Endothelial cell of hepatic sinusoid (primary cell): ENCODE measurements around the gene TRAPPC12.

Source experiments
- in situ Hi-C: cut with HindIII; loops from 2 replicates; pipeline ENCODE4 v1.10.0; 2017; ENCODE audit warnings: low sequenced_read_pairs

Gene TRAPPC12

DNA sequence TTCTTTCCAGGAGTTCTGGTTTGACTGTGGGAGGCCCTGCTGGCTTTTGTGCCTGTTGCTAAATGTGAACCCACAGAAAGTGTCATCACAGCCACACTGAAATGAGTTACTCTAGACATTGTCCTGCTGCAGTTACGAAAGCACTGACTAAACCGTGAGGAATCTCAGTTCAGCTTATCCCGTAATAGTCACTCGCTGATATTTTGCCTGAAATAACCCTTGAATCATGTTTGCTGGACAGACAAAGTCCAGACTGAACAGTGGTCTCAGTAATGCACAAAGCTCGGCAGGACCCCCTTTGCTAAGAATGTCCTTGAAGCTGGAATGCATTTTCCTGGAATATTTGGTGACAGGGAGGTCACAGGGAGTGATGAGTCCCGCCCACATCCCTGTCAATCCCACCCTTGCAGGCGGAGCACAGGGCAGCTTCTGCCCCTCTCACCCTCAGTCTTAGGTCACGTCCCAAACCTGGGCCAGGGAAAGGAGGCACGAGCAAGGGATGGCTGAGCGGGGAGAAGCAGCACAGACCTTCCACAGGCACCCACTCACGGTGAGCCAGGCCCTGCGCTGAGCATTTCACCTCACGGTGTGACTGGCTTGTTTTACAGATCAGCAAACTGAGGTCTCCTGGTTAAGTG is 86.5 kb downstream of the TRAPPC12 start:
- in situ Hi-C loops, result no loop called here

DNA sequence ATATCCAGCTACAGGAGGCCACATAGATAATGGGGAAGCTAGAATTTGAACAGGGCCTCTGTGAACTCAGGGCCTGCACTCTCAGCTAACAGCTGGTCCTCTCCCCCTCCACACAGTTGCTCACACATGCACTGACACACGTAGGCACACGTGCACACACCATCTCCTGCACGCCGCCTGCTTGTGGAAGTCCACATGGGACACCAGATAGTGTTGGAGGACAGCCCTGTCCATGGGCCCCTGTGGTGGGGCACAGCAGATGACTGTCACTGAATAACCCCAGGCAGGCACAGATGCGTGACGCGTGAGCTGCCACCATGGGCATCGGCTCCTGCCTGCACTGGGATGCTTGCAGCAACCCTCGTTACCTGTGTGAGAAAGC is 87.0 kb downstream of the TRAPPC12 start:
- in situ Hi-C loops, result no loop called here

DNA sequence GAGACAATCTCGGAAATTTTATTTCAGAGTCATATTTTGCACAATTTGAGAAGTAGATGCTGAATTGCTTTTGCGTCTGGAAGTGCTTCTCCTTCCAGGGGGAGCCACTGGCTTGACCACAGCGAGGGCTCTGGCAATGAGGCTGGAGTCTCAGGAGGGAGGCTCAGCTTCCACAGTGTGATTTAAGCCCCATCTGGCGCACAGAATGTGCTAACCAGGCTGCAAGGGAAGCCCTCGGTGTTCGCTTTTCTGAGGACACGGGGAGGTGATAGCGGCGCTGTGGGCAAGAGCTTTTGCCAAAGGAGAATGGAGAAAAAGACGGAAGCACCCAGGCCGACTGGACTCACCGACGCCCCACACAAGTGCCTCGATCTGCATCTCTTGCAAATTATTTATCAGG is 87.5 kb downstream of the TRAPPC12 start:
- in situ Hi-C loops, result no loop called here

DNA sequence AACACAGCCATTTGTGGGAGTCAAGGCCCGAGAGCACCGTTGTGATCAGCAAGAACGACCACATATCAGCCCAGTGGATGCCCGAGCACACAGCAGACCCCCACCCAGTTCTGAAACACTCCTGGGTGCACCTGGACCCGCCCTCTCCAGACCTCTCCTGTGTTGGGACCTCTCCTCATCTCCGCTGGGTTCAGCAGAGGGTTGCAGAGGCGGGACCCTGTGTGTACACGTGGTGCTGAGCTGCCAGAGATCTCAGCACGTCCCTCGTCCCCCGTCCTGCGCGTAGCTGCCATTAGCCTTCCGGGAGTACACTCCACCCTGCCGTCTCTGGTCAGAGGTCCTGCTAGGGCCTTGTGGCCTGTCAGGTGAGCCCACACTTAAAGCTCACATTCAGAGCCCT is 88.2 kb downstream of the TRAPPC12 start:
- in situ Hi-C loops, result no loop called here

DNA sequence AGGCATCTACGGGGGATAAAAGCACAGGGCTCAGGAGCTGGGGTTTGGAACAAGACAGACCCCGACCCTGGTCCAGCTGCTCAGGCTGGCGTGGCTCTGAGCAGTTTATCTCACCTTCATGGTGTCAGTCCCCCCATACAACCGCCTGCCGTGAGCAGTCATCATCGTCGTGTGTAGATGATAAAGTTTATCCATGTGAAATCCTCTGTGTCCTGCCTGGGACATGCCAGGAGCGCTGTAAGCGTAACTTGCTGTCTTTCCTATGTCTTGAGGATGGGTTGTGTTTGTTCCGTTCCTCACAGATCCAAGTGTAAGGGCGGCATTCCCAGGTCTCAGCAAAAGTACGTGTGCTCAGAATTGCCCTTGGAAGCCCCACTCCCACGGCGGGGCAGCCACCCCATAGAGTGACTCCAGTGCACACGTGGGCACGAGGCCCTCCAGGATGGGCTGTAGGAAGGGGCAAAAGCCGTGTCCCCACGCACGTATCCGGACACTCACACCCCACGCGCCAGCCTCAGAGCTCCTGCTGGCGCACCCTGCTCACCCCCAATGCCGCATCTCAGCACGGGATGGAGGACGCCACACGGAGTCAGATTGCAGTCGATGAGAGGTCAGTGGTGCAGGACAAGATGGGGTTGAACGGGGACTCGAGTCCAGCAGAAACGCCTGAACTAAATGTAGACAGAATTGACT is 88.9 kb downstream of the TRAPPC12 start:
- in situ Hi-C loops, result no loop called here

DNA sequence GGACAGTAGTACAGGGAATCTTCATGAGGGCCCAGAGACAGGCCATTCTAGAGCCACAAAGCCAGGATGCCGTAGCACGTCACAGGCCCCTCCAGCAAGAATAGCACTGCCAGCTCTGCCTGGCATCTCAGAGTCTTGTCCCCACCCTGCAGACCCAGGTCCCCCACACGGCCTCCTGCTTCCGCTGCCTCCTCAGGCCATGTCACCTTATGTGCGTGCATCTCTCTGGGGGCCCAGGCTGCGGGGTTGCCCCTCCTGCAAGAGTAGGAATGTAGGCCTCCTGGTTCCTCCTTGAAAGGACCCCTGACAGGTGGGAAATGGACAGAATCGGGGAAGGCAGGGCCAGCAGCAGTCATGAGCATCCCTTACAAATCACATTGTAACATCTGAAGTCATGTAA is 90.0 kb downstream of the TRAPPC12 start:
- in situ Hi-C loops, result no loop called here

DNA sequence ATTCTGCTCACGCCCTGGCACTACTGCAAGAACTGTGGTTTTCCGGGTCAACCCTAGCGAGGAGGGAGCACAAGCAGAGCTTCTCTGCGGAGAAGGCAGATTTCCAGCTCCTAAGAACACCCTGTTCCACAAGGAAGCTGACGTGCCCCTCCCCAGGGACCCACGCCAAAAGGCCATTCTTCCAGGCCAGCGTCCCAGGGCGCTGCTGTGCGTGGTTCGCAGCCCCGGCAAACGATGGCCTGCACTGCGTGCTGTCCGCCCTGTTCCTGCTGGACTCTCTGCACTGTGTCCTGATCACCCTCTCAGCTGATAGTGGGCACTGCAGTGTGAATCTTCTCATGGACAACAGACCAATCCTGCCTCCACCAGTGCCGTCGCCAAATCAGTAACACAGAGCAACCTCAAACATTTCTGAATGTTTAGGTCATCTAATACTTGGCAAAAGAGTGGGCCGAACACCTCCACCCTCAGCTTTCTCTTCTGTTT is 90.7 kb downstream of the TRAPPC12 start:
- in situ Hi-C loops, result loop anchor here (5.0 kb wide), 1 partner anchor 67 kb away; no protein-coding TSS in a partner anchor

DNA sequence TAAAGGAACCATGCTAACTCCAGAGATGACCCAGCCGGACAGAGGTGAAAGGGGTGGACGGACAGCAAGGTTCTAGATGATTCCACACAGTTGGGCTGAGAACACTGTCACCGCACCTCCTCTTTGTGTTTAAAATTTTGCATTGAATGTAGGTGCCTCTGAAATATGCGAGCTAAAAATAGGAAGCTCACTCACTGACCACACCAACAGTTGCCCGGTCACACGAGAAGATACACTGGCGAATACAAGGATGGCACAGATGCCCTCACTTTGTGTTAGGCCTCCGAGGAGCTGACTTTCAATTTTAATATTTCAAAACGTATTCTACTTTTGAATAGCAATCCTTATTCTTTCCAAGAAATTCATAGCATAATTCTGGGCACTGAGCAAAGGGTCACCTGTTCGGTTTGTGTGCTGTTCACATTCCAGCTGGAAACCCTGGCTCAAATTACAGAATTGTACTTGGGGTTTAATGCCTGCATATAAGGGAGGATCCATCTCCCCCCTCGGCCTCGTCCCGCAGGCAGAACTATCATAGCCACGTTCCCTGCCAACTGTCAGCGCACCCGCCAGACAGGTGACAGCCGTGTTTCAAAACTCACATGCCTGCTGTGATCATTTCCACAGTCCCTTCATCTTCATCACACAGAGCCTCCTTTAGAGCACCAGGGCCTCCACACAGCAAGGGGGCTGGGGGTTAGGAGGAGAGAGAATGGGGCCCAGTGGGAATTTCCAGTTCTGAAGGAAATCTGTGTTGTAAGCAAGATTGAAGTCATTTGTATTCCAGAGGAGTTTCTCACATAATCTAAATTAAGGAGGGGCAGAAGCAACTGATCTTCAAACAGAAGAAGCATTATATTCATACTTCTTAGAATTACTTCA is 91.6 kb downstream of the TRAPPC12 start:
- in situ Hi-C loops, result loop anchor here (5.0 kb wide), 1 partner anchor 66 kb away; no protein-coding TSS in a partner anchor

DNA sequence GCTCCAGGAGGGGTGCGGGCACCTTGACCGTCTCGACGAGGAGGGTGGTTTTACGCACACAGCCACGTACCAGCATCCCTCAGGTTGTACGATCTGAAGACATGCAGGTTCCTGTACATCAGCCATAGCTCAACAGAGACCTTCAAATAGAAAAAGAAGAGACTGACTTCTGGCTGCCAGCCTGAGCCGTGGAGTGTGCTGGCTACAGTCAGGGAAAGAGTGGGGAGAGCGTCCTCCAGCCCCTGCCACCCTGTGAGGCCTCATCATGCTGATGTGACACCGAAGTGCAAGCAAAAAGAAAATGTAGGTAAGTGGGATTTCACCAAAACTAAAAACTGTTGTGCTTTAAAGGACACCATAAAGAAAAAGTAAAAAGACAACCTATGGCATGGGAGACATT is 92.8 kb downstream of the TRAPPC12 start:
- in situ Hi-C loops, result loop anchor here (5.0 kb wide), 1 partner anchor 65 kb away; no protein-coding TSS in a partner anchor

DNA sequence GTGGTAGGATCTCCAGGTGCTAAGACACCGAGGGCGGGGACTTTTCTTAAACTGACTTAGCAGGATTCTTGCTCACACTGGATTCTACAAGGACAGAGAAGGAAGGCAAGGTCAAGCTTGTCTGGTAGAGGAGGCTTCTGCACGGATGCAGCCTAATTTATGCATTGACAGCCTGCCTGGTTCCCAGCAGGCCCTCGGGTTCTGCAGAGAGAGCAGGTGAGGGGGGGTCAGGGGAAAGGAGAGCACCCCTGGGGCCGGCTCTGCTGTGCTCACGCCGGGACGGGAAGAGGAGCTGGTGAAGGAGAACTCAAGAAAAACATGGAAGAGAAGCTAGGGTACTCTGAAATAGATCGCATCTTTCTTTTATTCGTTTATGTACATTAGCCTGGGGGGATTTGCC is 93.5 kb downstream of the TRAPPC12 start:
- in situ Hi-C loops, result loop anchor here (5.0 kb wide), 1 partner anchor 64 kb away; no protein-coding TSS in a partner anchor

DNA sequence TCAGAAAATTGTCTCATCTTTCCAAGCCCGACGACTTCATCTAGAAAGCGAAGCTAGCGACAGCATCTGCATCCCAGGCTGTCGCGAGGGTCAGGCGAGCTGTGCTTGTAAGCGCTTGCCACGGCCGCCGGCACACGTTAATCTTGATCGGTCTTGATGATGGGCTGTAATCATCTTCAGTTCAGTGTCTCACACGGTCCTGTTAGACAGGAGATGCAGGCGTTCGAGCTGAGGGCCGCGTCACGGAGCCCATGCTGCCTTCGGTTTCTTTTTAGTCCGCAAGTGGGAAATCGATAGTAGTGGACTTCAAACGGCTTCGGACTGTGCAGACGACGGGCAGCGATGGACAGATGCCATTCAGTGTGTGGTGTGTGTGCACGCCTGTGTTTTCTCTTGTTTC is 96.3 kb downstream of the TRAPPC12 start:
- in situ Hi-C loops, result no loop called here

DNA sequence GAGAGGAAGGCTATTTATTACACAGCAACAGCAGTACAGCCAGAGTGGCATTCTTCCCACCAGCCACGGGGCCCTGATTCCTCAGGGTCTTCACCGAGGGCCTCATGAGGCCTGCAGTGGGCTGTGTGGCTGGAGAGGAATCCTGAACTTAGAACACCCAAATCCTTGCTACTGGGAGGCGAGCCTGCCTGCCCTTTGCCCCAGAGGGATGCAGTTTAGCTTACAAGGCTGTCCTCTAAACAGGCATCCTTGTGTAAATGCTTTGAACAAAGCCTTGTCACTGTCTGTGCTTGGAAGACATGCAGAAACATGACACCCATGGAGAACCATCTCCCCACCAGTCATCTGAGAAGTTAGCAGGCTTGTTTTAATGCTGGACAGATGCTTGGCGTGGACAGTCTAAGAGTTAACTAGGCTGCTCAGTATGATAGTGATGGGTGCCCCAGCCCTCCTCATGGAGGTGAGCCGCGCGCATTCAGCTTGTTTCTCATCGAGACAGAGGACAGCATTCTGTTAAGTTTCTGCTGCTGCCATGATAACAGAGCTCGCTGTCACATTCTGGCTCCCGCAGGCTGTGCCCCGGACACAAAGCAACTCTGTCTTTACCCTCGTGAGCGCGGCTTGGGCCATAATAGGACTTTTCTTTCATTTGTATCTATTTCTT is 97.0 kb downstream of the TRAPPC12 start:
- in situ Hi-C loops, result no loop called here

DNA sequence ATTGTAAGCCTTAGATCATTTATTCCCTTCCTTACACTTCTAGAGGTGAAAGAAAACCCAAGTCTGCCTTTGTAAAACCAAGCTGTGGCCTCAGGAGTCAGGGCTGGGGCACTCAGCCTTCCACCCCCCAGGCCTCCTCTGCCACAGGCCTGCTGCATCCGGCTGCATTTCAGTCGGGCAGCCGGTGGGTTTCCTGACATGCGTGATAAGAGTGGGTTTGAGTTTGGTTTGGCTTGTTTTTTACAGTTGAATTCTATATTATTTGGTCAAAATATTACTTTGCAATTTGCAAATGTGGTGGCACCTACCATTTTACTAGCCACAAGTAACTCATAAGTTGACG is 97.5 kb downstream of the TRAPPC12 start:
- in situ Hi-C loops, result no loop called here

DNA sequence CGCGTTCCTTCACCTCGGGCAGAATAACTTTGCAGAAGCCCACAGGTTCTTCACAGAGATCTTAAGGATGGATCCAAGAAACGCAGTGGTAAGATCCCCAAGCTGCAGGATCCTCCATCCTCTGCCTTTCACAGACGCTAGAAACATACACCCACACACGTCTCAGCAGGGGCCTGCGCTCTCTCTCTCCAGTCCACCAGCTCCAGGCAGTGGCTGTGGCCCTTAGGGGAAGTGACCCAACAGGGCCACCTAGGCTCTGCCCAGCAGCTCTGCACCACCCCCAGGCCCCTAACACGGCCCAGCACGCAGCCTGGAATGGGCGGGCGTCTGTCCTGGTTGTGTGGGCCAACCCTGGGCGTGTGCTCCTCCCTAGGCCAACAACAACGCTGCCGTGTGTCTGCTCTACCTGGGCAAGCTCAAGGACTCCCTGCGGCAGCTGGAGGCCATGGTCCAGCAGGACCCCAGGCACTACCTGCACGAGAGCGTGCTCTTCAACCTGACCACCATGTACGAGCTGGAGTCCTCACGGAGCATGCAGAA is 99.4 kb downstream of the TRAPPC12 start:
- in situ Hi-C loops, result no loop called here

DNA sequence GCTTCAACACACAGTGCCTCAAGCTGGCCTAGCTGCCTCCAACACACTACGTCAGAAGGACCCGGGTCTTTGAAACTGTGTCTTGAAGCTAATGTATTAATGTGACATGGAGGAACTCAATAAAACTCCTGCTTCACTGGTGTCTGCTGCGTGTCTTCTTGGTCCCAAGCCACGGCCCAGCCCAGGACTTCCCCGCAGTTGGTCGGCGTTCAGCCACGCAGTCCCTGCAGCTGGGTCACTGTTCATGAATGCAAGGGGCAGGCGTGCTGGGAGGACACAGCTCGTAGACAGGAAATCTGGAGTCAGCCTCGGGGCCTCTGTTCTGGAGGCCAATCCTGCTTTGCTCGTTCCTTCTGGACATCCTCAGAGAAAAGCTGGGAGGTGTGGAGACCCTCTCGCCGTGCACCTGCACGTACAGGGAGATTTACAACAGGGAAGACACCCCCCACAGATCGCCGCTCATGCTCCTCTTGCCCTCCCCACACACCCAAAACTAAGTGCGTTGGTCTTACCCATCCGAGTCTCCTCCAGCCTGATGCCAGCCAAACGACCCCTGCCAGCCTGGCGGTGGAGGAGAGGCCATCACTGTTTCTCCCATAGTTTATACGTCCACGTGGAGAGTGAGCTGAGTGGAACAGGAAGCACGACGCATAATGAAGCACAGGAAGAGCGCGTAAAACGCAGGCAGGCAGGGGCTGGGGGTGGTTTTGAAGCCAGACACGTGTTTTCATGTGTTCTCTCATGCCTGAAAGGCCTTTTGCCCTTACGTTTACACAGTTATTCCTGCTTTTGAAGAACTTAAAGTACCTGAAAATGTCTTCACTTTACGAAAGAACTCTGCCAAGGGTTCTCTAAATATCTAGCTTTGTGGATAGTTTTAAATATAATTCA is 100.2 kb downstream of the TRAPPC12 start:
- in situ Hi-C loops, result no loop called here

DNA sequence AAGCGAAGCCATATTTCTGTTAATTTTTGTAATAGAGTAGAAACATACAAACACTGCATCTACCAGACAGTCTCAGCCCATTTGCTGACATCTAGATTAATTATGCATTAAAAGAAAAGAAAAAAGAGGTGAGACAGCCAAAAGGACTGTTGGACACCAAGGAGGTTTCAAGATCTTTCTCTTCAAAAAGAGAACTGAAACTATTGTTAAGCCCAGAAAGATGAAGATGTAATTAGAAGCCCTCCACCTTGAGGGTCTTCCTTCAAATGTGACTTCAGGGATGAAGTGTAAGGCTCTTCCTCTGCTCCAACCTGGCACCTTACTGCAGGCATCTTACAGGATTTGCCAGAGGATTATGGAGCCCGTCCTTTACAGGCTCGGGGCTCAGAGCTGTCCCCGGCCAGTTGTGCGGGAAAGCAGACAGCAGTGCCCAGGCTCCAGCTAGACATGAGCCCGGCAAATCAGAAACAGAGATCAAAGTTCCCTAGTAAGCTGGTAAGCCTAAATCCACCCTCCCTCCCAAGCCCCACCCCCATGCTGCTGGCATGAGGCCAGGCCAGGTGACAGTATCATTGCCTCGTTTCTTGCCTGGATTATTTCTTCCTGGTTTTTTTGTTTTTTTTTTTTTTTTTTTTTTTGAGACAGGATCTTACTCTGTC is 101.0 kb downstream of the TRAPPC12 start:
- in situ Hi-C loops, result no loop called here

DNA sequence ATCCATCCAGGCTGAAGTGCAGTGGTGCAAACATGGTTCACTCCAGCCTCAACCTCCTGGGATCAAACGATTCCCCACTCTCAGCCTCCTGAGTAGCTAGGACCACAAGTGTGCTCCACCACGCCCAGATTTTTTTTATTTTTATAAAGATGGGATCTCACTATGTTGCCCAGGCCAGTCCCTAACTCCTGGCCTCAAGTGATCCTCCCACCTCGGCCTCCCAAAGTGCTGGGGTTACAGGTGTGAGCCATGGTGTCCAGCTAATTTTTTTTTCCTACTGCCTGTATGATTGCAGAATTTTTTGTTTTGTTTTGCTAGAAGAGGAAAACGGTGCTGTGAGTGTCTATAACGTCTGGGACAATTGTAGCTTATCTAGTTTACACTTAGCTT is 101.5 kb downstream of the TRAPPC12 start:
- in situ Hi-C loops, result no loop called here

DNA sequence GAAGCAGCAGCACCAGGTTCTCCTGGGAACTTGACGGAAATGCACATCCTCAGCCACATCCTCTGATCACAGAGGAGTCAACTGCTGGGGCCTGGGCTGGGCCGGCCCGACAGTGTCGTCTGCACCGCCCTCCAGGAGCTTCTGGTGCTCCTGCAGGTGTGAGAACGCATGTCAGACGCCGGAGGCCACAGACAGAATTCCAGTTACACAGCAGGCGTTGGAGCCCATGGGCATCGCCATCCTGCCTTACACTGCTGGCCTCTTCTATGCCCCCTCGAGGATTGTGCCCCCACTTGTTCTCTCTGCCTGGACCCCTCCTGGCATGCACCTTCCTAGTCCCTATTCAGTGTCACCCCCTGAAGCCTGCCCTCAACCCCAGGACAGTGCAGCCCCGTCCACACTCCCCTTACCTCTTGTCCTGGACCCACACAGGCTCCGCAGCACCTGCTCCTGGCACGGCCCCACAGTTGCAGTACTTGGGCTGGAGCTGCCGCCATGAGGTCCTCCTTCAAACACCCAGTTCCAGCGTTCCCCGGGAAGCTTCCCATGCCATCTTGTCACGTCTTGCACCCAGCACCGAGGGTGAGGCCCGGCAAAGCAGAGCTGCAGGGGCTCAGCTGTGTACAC is 102.4 kb downstream of the TRAPPC12 start:
- in situ Hi-C loops, result no loop called here

DNA sequence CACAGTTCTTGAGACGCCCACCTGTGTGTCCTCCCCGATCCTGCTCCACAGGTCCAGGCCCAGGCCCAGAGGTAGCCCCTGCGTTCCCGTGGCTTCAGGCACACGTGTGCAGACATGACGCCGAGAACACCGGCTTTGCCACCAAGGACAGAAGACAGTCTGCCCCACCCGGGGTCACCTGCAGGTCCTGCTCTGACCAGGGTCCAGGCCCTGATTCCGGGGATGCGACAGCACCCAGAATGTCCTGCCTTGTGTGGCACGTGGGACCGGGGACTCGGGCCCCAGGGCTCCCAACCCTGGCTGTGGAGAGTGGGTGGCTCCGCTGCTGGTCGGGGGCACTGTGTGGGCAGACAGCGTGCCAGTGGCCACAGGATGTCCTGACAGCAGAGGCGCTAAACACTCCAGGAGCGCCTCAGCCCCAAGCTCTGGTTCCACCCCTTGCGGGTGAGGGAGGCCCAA is 102.9 kb downstream of the TRAPPC12 start:
- in situ Hi-C loops, result no loop called here
